Body of pancreas (tissue), 4 donors: Measurements from ENCODE around the gene GALNT7.

ENCODE experiments used
- CTCF ChIP-seq, 7 experiments: fragments of 450-650 bp in 4 of 7; fragments of 200-600 bp in 3 of 7; sonication (generic) in 3 of 7; IDR thresholded peaks; one replicate each; pipeline ENCODE4 v1.5.1; 2016 to 2019; ENCODE audit warnings: antibody characterized with exemption in 7 of 7
- POLR2A ChIP-seq, 3 donors: fragments of 450-650 bp; IDR thresholded peaks; one replicate each; pipeline ENCODE4 v1.6.1; 2016; ENCODE audit warnings: antibody characterized with exemption in 3 of 3, mild to moderate bottlenecking in 2 of 3

GRCh38 chr4:173231916-173232315, 63.3 kb downstream of the GALNT7 start:
- TF ChIP-seq CTCF (IDR thresholded peaks at IDR 0.05) (peak in 4 of 7 experiments; percentile 30 to 47 (median 40)), POLR2A (IDR thresholded peaks at IDR 0.05) (no peak)
